NCI-H187 (cell line): Measurements from ENCODE around the gene VCP.

ENCODE experiments used
- DNase-seq, 2 experiments: peaks; one replicate each; lab custom pipeline; 2025; lab: John Stamatoyannopoulos, UW

Gene VCP

GRCh38 chr9:35072461-35073278 is at the start of gene VCP:
TSS of gene VCP (minus strand) at chr9:35072625. CDS start at chr9:35072353, 272 bp downstream.
- DNase-seq: peak; percentile 76 to 82

GRCh38 chr9:35116898-35117551 is 44.6 kb upstream of the VCP start:
- DNase-seq: peak in 1 of 2 experiments; percentile 72

GRCh38 chr9:35116539-35116897 is 44.1 kb upstream of the VCP start:
- peak in 1 of 2 experiments; percentile 21 for DNase-seq

GRCh38 chr9:35115680-35116538 is 43.5 kb upstream of the VCP start, which contains the start of gene ATOSB:
TSS of gene ATOSB (minus strand) at chr9:35115862. CDS start at chr9:35108274, 7,588 bp downstream.
- peak; percentile 89 to 91 for DNase-seq

- peak in 1 of 2 experiments; percentile 2 for DNase-seq
Measured at GRCh38 chr9:35114840-35115628, 42.6 kb upstream of the VCP start.

- DNase-seq: peak; percentile 43 to 71
Measured at GRCh38 chr9:35114113-35114839, 41.9 kb upstream of the VCP start.

- no peak for DNase-seq
Measured at GRCh38 chr9:35112257-35113020, 40.0 kb upstream of the VCP start.

GRCh38 chr9:35111001-35111933 is 38.8 kb upstream of the VCP start:
- DNase-seq: peak; percentile 64 to 85

- no peak for DNase-seq
Measured at GRCh38 chr9:35110327-35110761, 37.9 kb upstream of the VCP start.

GRCh38 chr9:35108946-35109575 is 36.6 kb upstream of the VCP start:
- no peak for DNase-seq

GRCh38 chr9:35108461-35108860 is 36.0 kb upstream of the VCP start:
- no peak for DNase-seq

- no peak for DNase-seq
Measured at GRCh38 chr9:35107297-35108290, 35.2 kb upstream of the VCP start.

GRCh38 chr9:35106343-35106730 is 33.9 kb upstream of the VCP start:
- no peak for DNase-seq

- no peak for DNase-seq
Measured at GRCh38 chr9:35105571-35106342, 33.3 kb upstream of the VCP start.

GRCh38 chr9:35105126-35105525 is 32.7 kb upstream of the VCP start:
- DNase-seq: no peak

GRCh38 chr9:35104586-35104985 is 32.2 kb upstream of the VCP start:
- no peak for DNase-seq
